Measurements from ENCODE around the gene FMR1. TPM values are rescaled to one million over a fixed set of nuclear protein-coding genes. Genes with fewer than 3 reads are reported as not detected.

Gene FMR1
- total RNA-seq = 10 to 100 TPM; 18.7 to 65.4 (median 33.1) TPM

- Histone ChIP-seq H3K27ac (peak within 1 kb of the TSS; percentile 76 to 89), H3K4me3 (peak within 1 kb of the TSS; percentile 57 to 94 (median 69)), H3K4me1 (replicated peaks in 1 of 2) (no peaks in the 10 kb centered on the region)
- in situ Hi-C loops (cut with MboI; ENCODE audit: low pct_unique_long_range_greater_than_20kb in 2 of 9, low sequenced_read_pairs in 9 of 9, unreplicated experiment in 9 of 9) = no loop called here
- ATAC-seq (replicated peaks in 6 of 8) = peak; percentile 72 to 89 (median 84)
- 16 to 90% (median 64%) methylated on average over 1 to 5 of the region's 66 CpGs; no CpG with 5 or more reads in 6 of the 10 experiments for WGBS, 10 experiments
Observed at GRCh38 chrX:147911192-147912022, at the start of gene FMR1. TSS of gene FMR1 (plus strand) at chrX:147911919. CDS start at chrX:147912180, 261 bp downstream.

- ATAC-seq (replicated peaks in 6 of 8) = peak in 2 of 8 experiments; percentile 33 to 60
Observed at GRCh38 chrX:147875866-147876596, 35.7 kb upstream of the FMR1 start.

GRCh38 chrX:147876849-147877646, 34.7 kb upstream of the FMR1 start:
- WGBS, 10 experiments = 35 to 100% (median 58%) methylated on average over 1 to 4 of the region's 4 CpGs; no CpG with 5 or more reads in 6 of the 10 experiments
- Histone ChIP-seq H3K27ac (no peak overlapping the region), H3K4me3 (no peak overlapping the region), H3K4me1 (replicated peaks in 1 of 2) (no peaks in the 10 kb centered on the region)
- in situ Hi-C loops (cut with MboI; ENCODE audit: low pct_unique_long_range_greater_than_20kb in 2 of 9, low sequenced_read_pairs in 9 of 9, unreplicated experiment in 9 of 9) = no loop called here
- ATAC-seq (replicated peaks in 6 of 8) = no peak

More at GRCh38 chrX:147875866-147876596, 35.7 kb upstream of the FMR1 start:
- in situ Hi-C loops (cut with MboI; ENCODE audit: low pct_unique_long_range_greater_than_20kb in 2 of 9, low sequenced_read_pairs in 9 of 9, unreplicated experiment in 9 of 9) = no loop called here
- 14 to 80% (median 47%) methylated on average over 1 to 7 of the region's 7 CpGs; no CpG with 5 or more reads in 6 of the 10 experiments for WGBS, 10 experiments
- H3K4me3 ChIP-seq = no peak overlapping the region
- H3K4me1 ChIP-seq (replicated peaks in 1 of 2) = no peaks in the 10 kb centered on the region
- no peak overlapping the region for H3K27ac ChIP-seq

GRCh38 chrX:147877726-147878125, 34.0 kb upstream of the FMR1 start:
- H3K4me1 ChIP-seq (replicated peaks in 1 of 2) = no peaks in the 10 kb centered on the region
- no peak for ATAC-seq (replicated peaks in 6 of 8)
- H3K4me3 ChIP-seq = no peak overlapping the region
- in situ Hi-C loops (cut with MboI; ENCODE audit: low pct_unique_long_range_greater_than_20kb in 2 of 9, low sequenced_read_pairs in 9 of 9, unreplicated experiment in 9 of 9) = no loop called here
- WGBS, 10 experiments = 7 to 100% (median 67%) methylated on average over 1 to 5 of the region's 5 CpGs; no CpG with 5 or more reads in 4 of the 10 experiments
- H3K27ac ChIP-seq = no peak overlapping the region

GRCh38 chrX:147884958-147885357, 26.8 kb upstream of the FMR1 start:
- in situ Hi-C loops (cut with MboI; ENCODE audit: low pct_unique_long_range_greater_than_20kb in 2 of 9, low sequenced_read_pairs in 9 of 9, unreplicated experiment in 9 of 9) = no loop called here
- Histone ChIP-seq H3K27ac (no peak overlapping the region), H3K4me3 (no peak overlapping the region), H3K4me1 (replicated peaks in 1 of 2) (no peaks in the 10 kb centered on the region)
- peak in 1 of 8 experiments; percentile 45 for ATAC-seq (replicated peaks in 6 of 8)
- 0 to 100% (median 55%) methylated on average over 1 to 2 of the region's 2 CpGs; no CpG with 5 or more reads in 4 of the 10 experiments for WGBS, 10 experiments

- no peak for ATAC-seq (replicated peaks in 6 of 8)
- in situ Hi-C loops (cut with MboI; ENCODE audit: low pct_unique_long_range_greater_than_20kb in 2 of 9, low sequenced_read_pairs in 9 of 9, unreplicated experiment in 9 of 9) = no loop called here
- Histone ChIP-seq H3K27ac (no peak overlapping the region), H3K4me3 (no peak overlapping the region), H3K4me1 (replicated peaks in 1 of 2) (no peaks in the 10 kb centered on the region)
- 0 to 100% (median 57%) methylated on average over 1 of the region's 1 CpG; no CpG with 5 or more reads in 3 of the 10 experiments for WGBS, 10 experiments
Observed at GRCh38 chrX:147890756-147891155, 21.0 kb upstream of the FMR1 start.

GRCh38 chrX:147891896-147892295, 19.8 kb upstream of the FMR1 start:
- ATAC-seq (replicated peaks in 6 of 8) = no peak

GRCh38 chrX:147893741-147894140, 18.0 kb upstream of the FMR1 start:
- in situ Hi-C loops (cut with MboI; ENCODE audit: low pct_unique_long_range_greater_than_20kb in 2 of 9, low sequenced_read_pairs in 9 of 9, unreplicated experiment in 9 of 9) = no loop called here
- ATAC-seq (replicated peaks in 6 of 8) = peak in 3 of 8 experiments; percentile 64 to 75 (median 66)
- no peak overlapping the region for H3K27ac ChIP-seq
- no peak overlapping the region for H3K4me3 ChIP-seq
- no peaks in the 10 kb centered on the region for H3K4me1 ChIP-seq (replicated peaks in 1 of 2)

More at GRCh38 chrX:147891896-147892295, 19.8 kb upstream of the FMR1 start:
- 53% methylated on average over 1 of the region's 1 CpG; no CpG with 5 or more reads in 9 of the 10 experiments for WGBS, 10 experiments
- no peaks in the 10 kb centered on the region for H3K4me1 ChIP-seq (replicated peaks in 1 of 2)
- no peak overlapping the region for H3K4me3 ChIP-seq
- in situ Hi-C loops (cut with MboI; ENCODE audit: low pct_unique_long_range_greater_than_20kb in 2 of 9, low sequenced_read_pairs in 9 of 9, unreplicated experiment in 9 of 9) = no loop called here
- no peak overlapping the region for H3K27ac ChIP-seq

- ATAC-seq (replicated peaks in 6 of 8) = peak in 4 of 8 experiments; percentile 29 to 91 (median 79)
- H3K4me1 ChIP-seq (replicated peaks in 1 of 2) = no peaks in the 10 kb centered on the region
- WGBS, 10 experiments = 10 to 100% (median 56%) methylated on average over 1 to 4 of the region's 4 CpGs; no CpG with 5 or more reads in 4 of the 10 experiments
- no peak overlapping the region for H3K27ac ChIP-seq
- in situ Hi-C loops (cut with MboI; ENCODE audit: low pct_unique_long_range_greater_than_20kb in 2 of 9, low sequenced_read_pairs in 9 of 9, unreplicated experiment in 9 of 9) = no loop called here
- no peak overlapping the region for H3K4me3 ChIP-seq
Observed at GRCh38 chrX:147894366-147894963, 17.3 kb upstream of the FMR1 start.

- in situ Hi-C loops (cut with MboI; ENCODE audit: low pct_unique_long_range_greater_than_20kb in 2 of 9, low sequenced_read_pairs in 9 of 9, unreplicated experiment in 9 of 9) = no loop called here
- Histone ChIP-seq H3K4me1 (replicated peaks in 1 of 2) (no peaks in the 10 kb centered on the region), H3K27ac (no peak overlapping the region), H3K4me3 (no peak overlapping the region)
- no peak for ATAC-seq (replicated peaks in 6 of 8)
- WGBS, 10 experiments = 63% methylated on average over 5 of the region's 31 CpGs; no CpG with 5 or more reads in 9 of the 10 experiments
Observed at GRCh38 chrX:147897117-147897516, 14.6 kb upstream of the FMR1 start.

GRCh38 chrX:147898951-147899350, 12.8 kb upstream of the FMR1 start:
- 0 to 80% (median 19%) methylated on average over 1 of the region's 1 CpG; no CpG with 5 or more reads in 6 of the 10 experiments for WGBS, 10 experiments
- Histone ChIP-seq H3K4me1 (replicated peaks in 1 of 2) (no peaks in the 10 kb centered on the region), H3K4me3 (no peak overlapping the region), H3K27ac (no peak overlapping the region)
- no peak for ATAC-seq (replicated peaks in 6 of 8)
- in situ Hi-C loops (cut with MboI; ENCODE audit: low pct_unique_long_range_greater_than_20kb in 2 of 9, low sequenced_read_pairs in 9 of 9, unreplicated experiment in 9 of 9) = no loop called here

- in situ Hi-C loops (cut with MboI; ENCODE audit: low pct_unique_long_range_greater_than_20kb in 2 of 9, low sequenced_read_pairs in 9 of 9, unreplicated experiment in 9 of 9) = no loop called here
- ATAC-seq (replicated peaks in 6 of 8) = peak in 3 of 8 experiments; percentile 29 to 73 (median 58)
- Histone ChIP-seq H3K4me3 (no peak overlapping the region), H3K27ac (no peak overlapping the region), H3K4me1 (replicated peaks in 1 of 2) (no peaks in the 10 kb centered on the region)
- 19 to 80% (median 36%) methylated on average over 1 to 2 of the region's 2 CpGs; no CpG with 5 or more reads in 5 of the 10 experiments for WGBS, 10 experiments
Observed at GRCh38 chrX:147899379-147900114, 12.2 kb upstream of the FMR1 start.

Measured in motor neuron (in vitro differentiated cells).